ENCODE results near the gene AVP. TPM values are rescaled to one million over a fixed set of nuclear protein-coding genes. Genes with fewer than 3 reads are reported as not detected.

Gene AVP
- total and polyA plus RNA-seq, 9 of the 15 experiments (the other 6 are each of a cell fraction or from before 2014, with no cell fraction given): not detected

- TF ChIP-seq, protein P1, sequence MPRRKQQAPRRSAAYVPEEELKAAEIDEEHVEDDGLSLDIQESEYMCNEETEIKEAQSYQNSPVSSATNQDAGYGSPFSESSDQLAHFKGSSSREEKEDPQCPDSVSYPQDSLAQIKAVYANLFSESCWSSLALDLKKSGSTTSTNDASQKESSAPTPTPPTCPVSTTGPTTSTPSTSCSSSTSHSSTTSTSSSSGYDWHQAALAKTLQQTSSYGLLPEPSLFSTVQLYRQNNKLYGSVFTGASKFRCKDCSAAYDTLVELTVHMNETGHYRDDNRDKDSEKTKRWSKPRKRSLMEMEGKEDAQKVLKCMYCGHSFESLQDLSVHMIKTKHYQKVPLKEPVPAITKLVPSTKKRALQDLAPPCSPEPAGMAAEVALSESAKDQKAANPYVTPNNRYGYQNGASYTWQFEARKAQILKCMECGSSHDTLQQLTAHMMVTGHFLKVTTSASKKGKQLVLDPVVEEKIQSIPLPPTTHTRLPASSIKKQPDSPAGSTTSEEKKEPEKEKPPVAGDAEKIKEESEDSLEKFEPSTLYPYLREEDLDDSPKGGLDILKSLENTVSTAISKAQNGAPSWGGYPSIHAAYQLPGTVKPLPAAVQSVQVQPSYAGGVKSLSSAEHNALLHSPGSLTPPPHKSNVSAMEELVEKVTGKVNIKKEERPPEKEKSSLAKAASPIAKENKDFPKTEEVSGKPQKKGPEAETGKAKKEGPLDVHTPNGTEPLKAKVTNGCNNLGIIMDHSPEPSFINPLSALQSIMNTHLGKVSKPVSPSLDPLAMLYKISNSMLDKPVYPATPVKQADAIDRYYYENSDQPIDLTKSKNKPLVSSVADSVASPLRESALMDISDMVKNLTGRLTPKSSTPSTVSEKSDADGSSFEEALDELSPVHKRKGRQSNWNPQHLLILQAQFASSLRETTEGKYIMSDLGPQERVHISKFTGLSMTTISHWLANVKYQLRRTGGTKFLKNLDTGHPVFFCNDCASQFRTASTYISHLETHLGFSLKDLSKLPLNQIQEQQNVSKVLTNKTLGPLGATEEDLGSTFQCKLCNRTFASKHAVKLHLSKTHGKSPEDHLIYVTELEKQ (CRISPR knock-in tag; IDR thresholded peaks at IDR 0.05): no peak
- TF ChIP-seq CREBBP (IDR thresholded peaks at IDR 0.05; ENCODE audit: low read depth, low read length): no peak
- TF ChIP-seq, protein P2, sequence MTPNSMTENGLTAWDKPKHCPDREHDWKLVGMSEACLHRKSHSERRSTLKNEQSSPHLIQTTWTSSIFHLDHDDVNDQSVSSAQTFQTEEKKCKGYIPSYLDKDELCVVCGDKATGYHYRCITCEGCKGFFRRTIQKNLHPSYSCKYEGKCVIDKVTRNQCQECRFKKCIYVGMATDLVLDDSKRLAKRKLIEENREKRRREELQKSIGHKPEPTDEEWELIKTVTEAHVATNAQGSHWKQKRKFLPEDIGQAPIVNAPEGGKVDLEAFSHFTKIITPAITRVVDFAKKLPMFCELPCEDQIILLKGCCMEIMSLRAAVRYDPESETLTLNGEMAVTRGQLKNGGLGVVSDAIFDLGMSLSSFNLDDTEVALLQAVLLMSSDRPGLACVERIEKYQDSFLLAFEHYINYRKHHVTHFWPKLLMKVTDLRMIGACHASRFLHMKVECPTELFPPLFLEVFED (CRISPR knock-in tag; conservative IDR thresholded peaks at IDR 0.05): no peak
- TF ChIP-seq TFE3 (CRISPR knock-in tag; IDR thresholded peaks at IDR 0.05): no peak
- TF ChIP-seq ZNF12 (CRISPR knock-in tag; IDR thresholded peaks at IDR 0.05): no peak
- TF ChIP-seq E4F1 (CRISPR knock-in tag; IDR thresholded peaks at IDR 0.05; ENCODE audit: borderline replicate concordance): no peak
- TF ChIP-seq TAF1 (IDR thresholded peaks at IDR 0.05; ENCODE audit: control insufficient read depth, extremely low read depth, insufficient read depth, low read length, severe bottlenecking): no peak
Measured at GRCh38 chr20:3105256-3106137, 21.0 kb upstream of the AVP start (continued).

Data from K562 (cell line).